Endothelial cell of umbilical vein (primary cell): ENCODE measurements around the gene MTCL1. TPM values are rescaled to one million over a fixed set of nuclear protein-coding genes. Genes with fewer than 3 reads are reported as not detected.

Experiments used
- BruUV-seq: library from RNA; stranded (reverse); fragments of 400-500 nt; replicated peaks from 2 replicates; lab custom pipeline; 2021; lab: Mats Ljungman, UMichigan
- CTCF ChIA-PET: fragments of 300-600, 350-600 bp; sonication (Branson Sonifier 250); formaldehyde crosslinking; loops from one replicate; lab custom pipeline; 2021; ENCODE audit warnings: antibody characterized with exemption, inconsistent platforms; lab: Charles Lee
- POLR2A ChIA-PET: fragments of 300-600, 350-600 bp; sonication (Branson Sonifier 250); formaldehyde crosslinking; loops from one replicate; lab custom pipeline; 2021; ENCODE audit warnings: antibody characterized with exemption, inconsistent platforms; lab: Charles Lee
- DNase-seq: peaks from one replicate; pipeline ENCODE4 v3.0.0-alpha.2; 2011; ENCODE audit warnings: low read depth, low spot score
- FAIRE-seq: peaks from 2 replicates; lab custom pipeline; 2011; peaks lifted over from hg19 to GRCh38; lab: Jason Lieb, UNC
- H2AFZ ChIP-seq: 2 replicates; pipeline ENCODE4 v1.6.0; 2012; ENCODE audit warnings: low read depth, low read length, control low read depth, inconsistent platforms
- H3K27ac ChIP-seq: 2 replicates; pipeline ENCODE4 v1.5.1; 2011; ENCODE audit warnings: low read depth, mild to moderate bottlenecking, control low read depth, low read length, moderate library complexity; ENCODE audit not compliant: insufficient read depth
- H3K27me3 ChIP-seq, 2 experiments: 2 replicates each; pipeline versions ENCODE4 v1.6.0 to v1.6.1; 2011; ENCODE audit warnings: low read length in 2 of 2, mixed read lengths in 1 of 2; ENCODE audit not compliant: control insufficient read depth in 2 of 2, insufficient read depth in 2 of 2
- H3K36me3 ChIP-seq, 2 experiments: 2 replicates in 1 of 2; 3 replicates in 1 of 2; pipeline ENCODE4 v1.5.1; 2011; ENCODE audit warnings: low read length in 2 of 2, mild to moderate bottlenecking in 1 of 2, moderate library complexity in 1 of 2; ENCODE audit not compliant: control insufficient read depth in 2 of 2, insufficient read depth in 2 of 2; ENCODE audit errors: extremely low read depth in 1 of 2
- H3K4me1 ChIP-seq: 3 replicates; pipeline ENCODE4 v1.5.1; 2011; ENCODE audit warnings: mild to moderate bottlenecking, low read length; ENCODE audit not compliant: control insufficient read depth, insufficient read depth; ENCODE audit errors: extremely low read depth
- H3K4me2 ChIP-seq: 2 replicates; pipeline ENCODE4 v1.6.1; 2011; ENCODE audit warnings: low read length, control low read depth, mixed read lengths; ENCODE audit not compliant: insufficient read depth
- H3K4me3 ChIP-seq, 3 experiments: fragments of 200-600 bp in 1 of 3; sonication (generic), shearing (Covaris generic) in 1 of 3; replicated peaks in 1 of 3; 2 replicates each; pipeline ENCODE4 v1.5.1; 2011 to 2016; ENCODE audit warnings: control low read depth in 3 of 3, low read length in 3 of 3, mild to moderate bottlenecking in 2 of 3, inconsistent platforms in 1 of 3, low read depth in 1 of 3, moderate library complexity in 1 of 3; ENCODE audit not compliant: insufficient read depth in 1 of 3
- H3K79me2 ChIP-seq: 2 replicates; pipeline ENCODE4 v1.6.0; 2012; ENCODE audit warnings: low read length, inconsistent platforms; ENCODE audit not compliant: control insufficient read depth, insufficient read depth
- H3K9ac ChIP-seq: replicated peaks from 2 replicates; pipeline ENCODE3; 2011; ENCODE audit warnings: low read length, control low read depth; ENCODE audit not compliant: insufficient read depth; ENCODE audit errors: extremely low read depth
- H3K9me1 ChIP-seq: replicated peaks from 3 replicates; pipeline ENCODE4 v1.6.0; 2011; ENCODE audit warnings: mild to moderate bottlenecking, low read length; ENCODE audit not compliant: control insufficient read depth, insufficient read depth; ENCODE audit errors: extremely low read depth
- H3K9me3 ChIP-seq: replicated peaks from 2 replicates; pipeline ENCODE4 v1.5.1; 2012; ENCODE audit warnings: low read length, inconsistent platforms; ENCODE audit not compliant: control insufficient read depth, insufficient read depth
- H4K20me1 ChIP-seq: replicated peaks from 2 replicates; pipeline ENCODE3; 2011; ENCODE audit warnings: mild to moderate bottlenecking, low read length; ENCODE audit not compliant: control insufficient read depth, insufficient read depth; ENCODE audit errors: extremely low read depth
- EZH2 ChIP-seq: IDR thresholded peaks from 2 replicates; pipeline ENCODE4 v1.6.1; 2012; ENCODE audit warnings: borderline replicate concordance, low read depth, mild to moderate bottlenecking, moderate library complexity, low read length, inconsistent platforms; ENCODE audit not compliant: severe bottlenecking
- FOS ChIP-seq: IDR thresholded peaks from 2 replicates; pipeline ENCODE4 v1.6.1; 2011; ENCODE audit warnings: mild to moderate bottlenecking, low read length, moderate library complexity, borderline replicate concordance; ENCODE audit not compliant: insufficient read depth
- GATA2 ChIP-seq: IDR thresholded peaks from 2 replicates; pipeline ENCODE4 v1.7.0; 2011; ENCODE audit warnings: low read depth, mild to moderate bottlenecking, moderate library complexity, mixed read lengths, low read length; ENCODE audit not compliant: insufficient read length, insufficient read depth
- JUN ChIP-seq: IDR thresholded peaks from 2 replicates; pipeline ENCODE4 v1.6.1; 2011; ENCODE audit warnings: borderline replicate concordance, low read depth; ENCODE audit not compliant: insufficient read length, insufficient read depth
- MYC ChIP-seq: IDR thresholded peaks from one replicate; pipeline ENCODE4 v1.6.1; 2011; ENCODE audit warnings: mild to moderate bottlenecking, low read depth, low read length
- POLR2A ChIP-seq: IDR thresholded peaks from 2 replicates; pipeline ENCODE4 v1.6.1; 2012; ENCODE audit warnings: low read depth, mild to moderate bottlenecking, control low read depth, low read length
- POLR2AphosphoS5 ChIP-seq: IDR thresholded peaks from 2 replicates; pipeline ENCODE4 v1.6.1; 2012; ENCODE audit warnings: low read depth, mild to moderate bottlenecking, control low read depth, low read length, moderate library complexity; ENCODE audit not compliant: insufficient read depth
- dilution Hi-C: fragments of 300-500 bp; cut with MboI; formaldehyde crosslinking; loops from one replicate; pipeline ENCODE4 v1.15.0; 2019; ENCODE audit warnings: low sequenced_read_pairs; ENCODE audit not compliant: extremely low pct_ligation_motif_present
- intact Hi-C: fragments of 100-400 bp; cut with micrococcal nuclease; formaldehyde crosslinking; loops from one replicate; pipeline ENCODE4 v1.10.0; 2022
- polyA plus RNA-seq, 4 experiments: library from polyadenylated mRNA; depleted of rRNA in 3 of 4; stranded (reverse) in 3 of 4; unstranded in 1 of 4; fragments of >200 nt; gene quantifications; 2 replicates each; pipeline versions ENCODE4 v1.2.1 to v1.2.3, GENCODE V29; 2011 to 2012; ENCODE audit warnings: missing spikeins in 1 of 4
- total RNA-seq: library from RNA; stranded (reverse); gene quantifications from 2 replicates; pipeline ENCODE4 v1.2.3, GENCODE V29; 2021
- TF ChIP-seq, protein P1 (sequence below), 2 donors: IDR thresholded peaks; 1 replicate in 1 of 2; 2 replicates in 1 of 2; pipeline ENCODE4 v1.5.1; 2011; ENCODE audit warnings: low read length in 2 of 2, mild to moderate bottlenecking in 2 of 2, moderate library complexity in 2 of 2, control low read depth in 1 of 2, inconsistent platforms in 1 of 2, low read depth in 1 of 2; ENCODE audit not compliant: insufficient read depth in 1 of 2; ENCODE audit errors: extremely low read depth in 1 of 2
- TF ChIP-seq, protein P2 (sequence below): IDR thresholded peaks from 2 replicates; pipeline ENCODE4 v1.6.1; 2011; ENCODE audit not compliant: insufficient read depth, insufficient read length

MTCL1 gene
- total and polyA plus RNA-seq, 2 donors (not counting 3 experiments of a cell fraction or from before 2014, with no cell fraction given): 11.9 to 75.7 TPM

DNA sequence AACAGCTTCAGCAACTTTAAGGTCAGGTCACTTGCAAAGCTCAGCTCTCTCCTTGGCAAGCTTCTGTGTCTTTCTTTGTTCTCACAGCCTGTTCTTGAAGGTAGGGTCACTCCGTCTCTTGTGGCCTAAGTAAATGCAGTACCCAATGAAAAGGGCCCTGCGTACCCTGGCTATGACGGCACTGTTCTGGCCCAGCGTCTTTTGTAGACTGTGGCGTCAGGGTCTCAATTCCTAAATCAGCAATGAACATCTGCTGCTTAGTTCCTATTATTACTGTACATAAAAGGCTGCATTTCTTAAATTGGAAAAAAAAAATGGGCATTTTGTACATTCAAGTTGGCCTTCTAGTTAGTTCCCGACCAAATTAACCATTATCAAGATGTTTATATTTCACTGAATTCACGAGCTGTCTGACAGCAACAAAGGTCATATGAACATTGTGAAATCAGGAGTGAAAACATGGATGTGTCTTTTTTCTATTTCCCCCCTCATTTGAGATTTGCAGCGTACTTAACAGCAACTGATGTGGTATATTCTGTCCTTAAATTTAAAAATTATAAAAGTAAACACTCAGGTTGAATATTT is 17.0 kb upstream of the MTCL1 start:
- Histone ChIP-seq H3K9ac (no peak overlapping the region), H3K36me3 (no peaks in the 10 kb centered on the region), H3K9me1 (no peaks in the 10 kb centered on the region), H4K20me1 (no peaks in the 10 kb centered on the region), H3K27ac (no peak overlapping the region), H3K4me1 (no peaks in the 10 kb centered on the region), H2AFZ (no peak overlapping the region), H3K27me3 (peaks cover 0 to 3% of the 10 kb centered on the region in 2 experiments), H3K9me3 (no peaks in the 10 kb centered on the region), H3K4me2 (no peak overlapping the region), H3K4me3 (no peak overlapping the region), H3K79me2 (no peaks in the 10 kb centered on the region)
- ChIA-PET POLR2A (no interaction called here), CTCF (interaction anchor here (1.2 to 4.3 kb wide), 3 partner anchors 8 to 16 kb away, joined by 3 to 31 read pairs (median 5); no protein-coding TSS in a partner anchor)
- no peak for TF ChIP-seq EZH2
- TF ChIP-seq GATA2: no peak
- TF ChIP-seq, protein P1, sequence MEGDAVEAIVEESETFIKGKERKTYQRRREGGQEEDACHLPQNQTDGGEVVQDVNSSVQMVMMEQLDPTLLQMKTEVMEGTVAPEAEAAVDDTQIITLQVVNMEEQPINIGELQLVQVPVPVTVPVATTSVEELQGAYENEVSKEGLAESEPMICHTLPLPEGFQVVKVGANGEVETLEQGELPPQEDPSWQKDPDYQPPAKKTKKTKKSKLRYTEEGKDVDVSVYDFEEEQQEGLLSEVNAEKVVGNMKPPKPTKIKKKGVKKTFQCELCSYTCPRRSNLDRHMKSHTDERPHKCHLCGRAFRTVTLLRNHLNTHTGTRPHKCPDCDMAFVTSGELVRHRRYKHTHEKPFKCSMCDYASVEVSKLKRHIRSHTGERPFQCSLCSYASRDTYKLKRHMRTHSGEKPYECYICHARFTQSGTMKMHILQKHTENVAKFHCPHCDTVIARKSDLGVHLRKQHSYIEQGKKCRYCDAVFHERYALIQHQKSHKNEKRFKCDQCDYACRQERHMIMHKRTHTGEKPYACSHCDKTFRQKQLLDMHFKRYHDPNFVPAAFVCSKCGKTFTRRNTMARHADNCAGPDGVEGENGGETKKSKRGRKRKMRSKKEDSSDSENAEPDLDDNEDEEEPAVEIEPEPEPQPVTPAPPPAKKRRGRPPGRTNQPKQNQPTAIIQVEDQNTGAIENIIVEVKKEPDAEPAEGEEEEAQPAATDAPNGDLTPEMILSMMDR (IDR thresholded peaks at IDR 0.05; ENCODE audit: extremely low read depth in 1 of 2, insufficient read depth in 1 of 2, low read depth in 1 of 2, low read length in 2 of 2): no peak
- no peak for TF ChIP-seq POLR2A
- TF ChIP-seq, protein P2, sequence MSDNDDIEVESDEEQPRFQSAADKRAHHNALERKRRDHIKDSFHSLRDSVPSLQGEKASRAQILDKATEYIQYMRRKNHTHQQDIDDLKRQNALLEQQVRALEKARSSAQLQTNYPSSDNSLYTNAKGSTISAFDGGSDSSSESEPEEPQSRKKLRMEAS: no peak
- no peak for TF ChIP-seq JUN
- no peak for TF ChIP-seq FOS
- TF ChIP-seq MYC: no peak
- TF ChIP-seq POLR2AphosphoS5: no peak
- DNase-seq (no peak), FAIRE-seq (no peak)
- dilution Hi-C loops: no loop called here
- no TSS peak for BruUV-seq
- intact Hi-C loops: no loop called here
